Parathyroid adenoma (tissue), 2 donors: ENCODE results near the gene SLC39A11.
"Not testable (repeated sequence)": the region's sequence is repeated elsewhere in the genome, so short reads cannot be mapped to it uniquely, and the experiment has no call there.

ENCODE experiments used
- H2AFZ ChIP-seq: fragments of 300-600 bp; sonication (generic); one replicate; pipeline ENCODE4 v1.7.0; 2017; ENCODE audit warnings: antibody characterized with exemption, mild to moderate bottlenecking
- H3K27ac ChIP-seq: fragments of 300-600 bp; sonication (generic); one replicate; pipeline ENCODE4 v1.7.0; 2017
- H3K27me3 ChIP-seq: fragments of 300-600 bp; sonication (generic); one replicate; pipeline ENCODE4 v1.7.0; 2017; ENCODE audit warnings: low read length; ENCODE audit not compliant: control insufficient read depth, insufficient read depth
- H3K36me3 ChIP-seq: fragments of 300-600 bp; sonication (generic); one replicate; pipeline ENCODE4 v1.7.0; 2017; ENCODE audit warnings: low read length; ENCODE audit not compliant: control insufficient read depth, insufficient read depth
- H3K4me1 ChIP-seq: fragments of 300-600 bp; sonication (generic); one replicate; pipeline ENCODE4 v1.7.0; 2017; ENCODE audit warnings: control low read depth
- H3K4me2 ChIP-seq: fragments of 300-600 bp; sonication (generic); one replicate; pipeline ENCODE4 v1.7.0; 2017; ENCODE audit warnings: low read length
- H3K4me3 ChIP-seq: fragments of 300-600 bp; sonication (generic); one replicate; pipeline ENCODE4 v1.7.0; 2017; ENCODE audit warnings: low read depth, low read length
- H3K79me2 ChIP-seq: fragments of 300-600 bp; sonication (generic); one replicate; pipeline ENCODE4 v1.7.0; 2017; ENCODE audit warnings: control low read depth
- H3K9ac ChIP-seq: fragments of 300-600 bp; sonication (generic); one replicate; pipeline ENCODE4 v1.7.0; 2017; ENCODE audit warnings: mild to moderate bottlenecking
- H3K9me3 ChIP-seq: fragments of 300-600 bp; sonication (generic); one replicate; pipeline ENCODE4 v1.7.0; 2017; ENCODE audit warnings: low read length; ENCODE audit not compliant: control insufficient read depth
- CTCF ChIP-seq: fragments of 300-600 bp; sonication (generic); IDR thresholded peaks from one replicate; pipeline ENCODE4 v1.7.0; 2017; ENCODE audit warnings: antibody characterized with exemption, mild to moderate bottlenecking
- donor health status: primary hyperparathyroidism.

SLC39A11 gene

GRCh38 chr17:72774236-72774635, 318.3 kb downstream of the SLC39A11 start:
- Histone ChIP-seq H3K79me2 (no peaks in the 10 kb centered on the region), H3K36me3 (no peaks in the 10 kb centered on the region), H3K9ac (no peak overlapping the region), H3K4me1 (no peaks in the 10 kb centered on the region), H3K27me3 (no peaks in the 10 kb centered on the region), H3K4me3 (no peak overlapping the region), H2AFZ (no peak overlapping the region), H3K27ac (no peak overlapping the region), H3K4me2 (no peak overlapping the region), H3K9me3 (no peaks in the 10 kb centered on the region)
- TF ChIP-seq CTCF: no peak

GRCh38 chr17:72773225-72773624, 319.3 kb downstream of the SLC39A11 start:
- H3K9me3 ChIP-seq, H3K4me1 ChIP-seq, H3K9ac ChIP-seq, H3K36me3 ChIP-seq, H3K27ac ChIP-seq, H3K79me2 ChIP-seq, H3K27me3 ChIP-seq, H3K4me3 ChIP-seq, H2AFZ ChIP-seq, H3K4me2 ChIP-seq: not testable (repeated sequence)

- Histone ChIP-seq H3K4me2 (no peak overlapping the region), H3K4me1 (no peaks in the 10 kb centered on the region), H3K27me3 (no peaks in the 10 kb centered on the region), H3K36me3 (no peaks in the 10 kb centered on the region), H3K4me3 (no peak overlapping the region), H3K9ac (no peak overlapping the region), H3K9me3 (no peaks in the 10 kb centered on the region), H3K79me2 (no peaks in the 10 kb centered on the region), H2AFZ (no peak overlapping the region), H3K27ac (no peak overlapping the region)
- no peak for TF ChIP-seq CTCF
These were observed 320.1 kb downstream of the SLC39A11 start for GRCh38 chr17:72772331-72772821.

GRCh38 chr17:72771734-72772133, 320.8 kb downstream of the SLC39A11 start:
- Histone ChIP-seq H3K4me2 (no peak overlapping the region), H3K27ac (no peak overlapping the region), H3K36me3 (no peaks in the 10 kb centered on the region), H3K4me3 (no peak overlapping the region), H3K27me3 (no peaks in the 10 kb centered on the region), H3K79me2 (no peaks in the 10 kb centered on the region), H3K4me1 (no peaks in the 10 kb centered on the region), H3K9me3 (no peaks in the 10 kb centered on the region), H3K9ac (no peak overlapping the region), H2AFZ (no peak overlapping the region)
- no peak for TF ChIP-seq CTCF

GRCh38 chr17:72766761-72767356, 325.6 kb downstream of the SLC39A11 start:
- H3K9me3 ChIP-seq: no peaks in the 10 kb centered on the region
- H3K27ac ChIP-seq: no peak overlapping the region
- no peaks in the 10 kb centered on the region for H3K36me3 ChIP-seq
- no peak for TF ChIP-seq CTCF
- H3K79me2 ChIP-seq: no peaks in the 10 kb centered on the region
- H3K9ac ChIP-seq: no peak overlapping the region
- no peak overlapping the region for H2AFZ ChIP-seq
- no peaks in the 10 kb centered on the region for H3K4me1 ChIP-seq
- H3K4me3 ChIP-seq: no peak overlapping the region
- H3K27me3 ChIP-seq: no peaks in the 10 kb centered on the region
- no peak overlapping the region for H3K4me2 ChIP-seq
